Endothelial cell of umbilical vein (primary cell): Measurements from ENCODE around the gene CEP19.

Experiments
- EZH2 ChIP-seq: IDR thresholded peaks from 2 replicates; pipeline ENCODE4 v1.6.1; 2012; ENCODE audit warnings: borderline replicate concordance, low read depth, mild to moderate bottlenecking, moderate library complexity, low read length, inconsistent platforms; ENCODE audit not compliant: severe bottlenecking
- JUN ChIP-seq: IDR thresholded peaks from 2 replicates; pipeline ENCODE4 v1.6.1; 2011; ENCODE audit warnings: borderline replicate concordance, low read depth; ENCODE audit not compliant: insufficient read length, insufficient read depth
- POLR2A ChIP-seq: IDR thresholded peaks from 2 replicates; pipeline ENCODE4 v1.6.1; 2012; ENCODE audit warnings: low read depth, mild to moderate bottlenecking, control low read depth, low read length
- POLR2AphosphoS5 ChIP-seq: IDR thresholded peaks from 2 replicates; pipeline ENCODE4 v1.6.1; 2012; ENCODE audit warnings: low read depth, mild to moderate bottlenecking, control low read depth, low read length, moderate library complexity; ENCODE audit not compliant: insufficient read depth
- TF ChIP-seq, protein P1 (sequence below), 2 donors: IDR thresholded peaks; 1 replicate in 1 of 2; 2 replicates in 1 of 2; pipeline ENCODE4 v1.5.1; 2011; ENCODE audit warnings: low read length in 2 of 2, mild to moderate bottlenecking in 2 of 2, moderate library complexity in 2 of 2, control low read depth in 1 of 2, inconsistent platforms in 1 of 2, low read depth in 1 of 2; ENCODE audit not compliant: insufficient read depth in 1 of 2; ENCODE audit errors: extremely low read depth in 1 of 2
- TF ChIP-seq, protein P2 (sequence below): IDR thresholded peaks from 2 replicates; pipeline ENCODE4 v1.6.1; 2011; ENCODE audit not compliant: insufficient read depth, insufficient read length

DNA sequence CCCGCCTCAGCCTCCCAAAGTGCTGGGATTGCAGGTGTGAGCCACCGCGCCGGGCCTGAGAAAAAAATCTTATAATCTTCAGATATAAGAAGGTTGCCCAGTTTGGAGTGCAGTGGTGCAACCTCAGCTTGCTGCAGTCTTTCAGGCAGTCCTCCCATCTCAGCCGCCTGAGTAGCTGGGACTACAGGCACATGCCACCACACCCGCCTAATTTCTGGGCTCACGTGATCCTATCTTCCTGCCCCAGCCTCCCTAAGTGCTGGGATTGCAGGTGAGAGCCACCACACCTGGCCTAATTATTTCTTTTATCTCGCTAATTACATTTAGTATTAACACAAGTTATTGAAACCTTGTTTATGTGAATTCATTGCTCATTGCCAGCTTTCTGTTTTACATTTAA lies 41.2 kb upstream of the CEP19 start:
- TF ChIP-seq POLR2A (no peak), EZH2 (no peak), JUN (no peak), POLR2AphosphoS5 (no peak)
- TF ChIP-seq, protein P1, sequence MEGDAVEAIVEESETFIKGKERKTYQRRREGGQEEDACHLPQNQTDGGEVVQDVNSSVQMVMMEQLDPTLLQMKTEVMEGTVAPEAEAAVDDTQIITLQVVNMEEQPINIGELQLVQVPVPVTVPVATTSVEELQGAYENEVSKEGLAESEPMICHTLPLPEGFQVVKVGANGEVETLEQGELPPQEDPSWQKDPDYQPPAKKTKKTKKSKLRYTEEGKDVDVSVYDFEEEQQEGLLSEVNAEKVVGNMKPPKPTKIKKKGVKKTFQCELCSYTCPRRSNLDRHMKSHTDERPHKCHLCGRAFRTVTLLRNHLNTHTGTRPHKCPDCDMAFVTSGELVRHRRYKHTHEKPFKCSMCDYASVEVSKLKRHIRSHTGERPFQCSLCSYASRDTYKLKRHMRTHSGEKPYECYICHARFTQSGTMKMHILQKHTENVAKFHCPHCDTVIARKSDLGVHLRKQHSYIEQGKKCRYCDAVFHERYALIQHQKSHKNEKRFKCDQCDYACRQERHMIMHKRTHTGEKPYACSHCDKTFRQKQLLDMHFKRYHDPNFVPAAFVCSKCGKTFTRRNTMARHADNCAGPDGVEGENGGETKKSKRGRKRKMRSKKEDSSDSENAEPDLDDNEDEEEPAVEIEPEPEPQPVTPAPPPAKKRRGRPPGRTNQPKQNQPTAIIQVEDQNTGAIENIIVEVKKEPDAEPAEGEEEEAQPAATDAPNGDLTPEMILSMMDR (IDR thresholded peaks at IDR 0.05; ENCODE audit: extremely low read depth in 1 of 2, insufficient read depth in 1 of 2, low read depth in 1 of 2, low read length in 2 of 2): no peak
- TF ChIP-seq, protein P2, sequence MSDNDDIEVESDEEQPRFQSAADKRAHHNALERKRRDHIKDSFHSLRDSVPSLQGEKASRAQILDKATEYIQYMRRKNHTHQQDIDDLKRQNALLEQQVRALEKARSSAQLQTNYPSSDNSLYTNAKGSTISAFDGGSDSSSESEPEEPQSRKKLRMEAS: no peak
